NOMO-1 (cell line): ENCODE results near the gene ACAA1.
"Not testable (repeated sequence)": the region's sequence is repeated elsewhere in the genome, so short reads cannot be mapped to it uniquely, and the experiment has no call there.

ENCODE experiments used
- DNase-seq, 2 experiments: peaks; one replicate each; lab custom pipeline; 2025; ENCODE audit not compliant: unreplicated experiment in 2 of 2; lab: John Stamatoyannopoulos, UW

The ACAA1 gene

DNA sequence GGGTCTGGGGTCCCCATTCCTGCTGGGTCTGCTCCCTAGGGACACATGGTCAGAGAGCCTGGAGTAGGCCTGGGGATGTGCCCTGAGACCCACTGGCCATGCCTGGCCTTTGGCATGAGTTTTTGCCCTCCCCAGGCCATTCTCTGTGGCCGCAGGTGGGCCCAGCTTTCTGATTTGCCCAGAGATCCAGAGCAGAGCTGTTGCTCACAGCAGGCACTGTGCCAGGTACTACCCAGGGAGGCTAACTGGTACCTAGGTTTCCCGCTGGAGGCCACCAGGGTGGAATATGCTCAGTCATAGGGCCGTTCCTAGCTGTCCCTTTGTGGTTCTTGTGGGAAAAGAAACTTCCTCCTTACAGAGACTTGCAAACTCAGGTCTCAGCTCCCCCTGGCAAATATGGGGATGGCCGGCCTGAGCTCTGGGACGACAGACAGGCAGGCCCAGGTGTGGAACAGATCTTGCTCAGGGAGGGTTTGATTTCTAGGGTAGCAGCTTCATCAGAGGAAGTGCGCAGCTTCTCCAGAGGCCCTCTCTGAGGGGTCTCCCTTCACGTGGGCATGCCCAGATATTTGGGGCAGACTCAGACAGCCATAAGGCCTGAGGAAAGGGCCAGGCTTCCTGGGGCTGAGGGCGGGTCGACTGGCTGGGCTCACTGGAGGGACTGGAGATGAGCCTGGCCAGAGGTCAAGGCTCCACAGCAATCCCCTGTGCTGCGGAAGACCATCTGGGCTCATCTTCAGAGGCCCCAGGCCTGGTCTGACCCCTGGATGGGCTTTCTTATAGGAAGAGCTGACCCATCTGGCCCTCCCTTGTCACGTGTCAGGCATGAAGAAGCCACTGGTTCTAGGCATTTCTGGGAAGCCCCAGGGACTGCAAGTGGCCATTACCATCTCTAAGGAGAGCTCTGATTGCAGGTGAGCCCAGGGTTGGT lies 28.0 kb downstream of the ACAA1 start:
- DNase-seq = peak; percentile 35 to 56

DNA sequence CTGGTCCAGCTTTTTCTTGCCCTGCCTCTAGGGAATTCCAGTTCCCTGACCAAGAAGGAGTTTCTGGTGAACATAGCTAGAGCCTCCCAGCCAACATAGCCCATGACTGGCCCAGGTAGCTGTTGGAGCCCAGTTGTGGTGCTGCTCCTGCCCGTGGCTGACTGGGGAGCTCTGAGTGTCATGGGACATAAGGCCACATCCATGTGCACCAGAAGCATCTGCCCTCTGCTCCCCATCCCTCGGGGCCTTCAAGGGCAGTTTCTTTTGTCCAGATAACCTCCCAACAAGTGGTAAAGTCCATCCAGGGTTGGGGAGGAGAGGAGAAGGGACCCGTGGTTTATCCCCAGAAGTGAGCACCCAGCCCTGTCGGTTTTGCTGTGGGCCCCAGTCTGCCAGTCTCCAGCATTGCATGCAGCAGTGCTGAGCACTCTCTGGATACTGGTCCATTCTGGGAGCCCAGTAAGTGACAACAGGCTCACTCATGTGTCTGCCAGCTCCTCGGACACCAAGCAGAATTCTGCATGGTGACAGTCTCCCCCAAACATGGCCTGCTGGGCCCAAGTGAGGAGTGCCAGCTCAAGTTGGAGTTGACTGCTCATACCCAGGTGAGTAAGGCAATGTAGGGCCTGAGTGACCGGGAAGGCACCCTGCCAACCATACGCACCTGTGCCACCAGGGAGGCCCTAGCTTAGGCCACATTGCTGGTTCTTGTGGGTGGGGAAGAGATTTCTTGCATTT lies 28.8 kb downstream of the ACAA1 start:
- DNase-seq = no peak

DNA sequence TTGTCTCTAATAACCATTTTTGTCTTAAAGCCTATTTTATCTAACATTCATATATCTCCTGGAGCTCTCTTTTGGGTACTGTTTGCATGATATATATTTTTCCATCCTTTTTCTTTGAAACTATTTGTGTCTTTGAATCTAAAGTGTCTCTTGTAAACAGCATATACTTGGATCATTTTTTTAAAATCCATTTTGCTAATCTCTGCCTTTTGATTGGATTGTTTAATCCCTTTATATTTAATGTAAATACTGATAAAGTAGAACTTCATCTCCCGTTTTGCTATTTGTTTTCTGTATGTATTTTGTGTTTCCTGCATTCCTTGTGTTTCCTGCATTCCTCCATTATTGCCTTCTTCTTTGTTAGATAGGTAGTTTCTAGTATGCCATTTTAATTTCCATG lies 31.4 kb downstream of the ACAA1 start:
- no peak for DNase-seq

DNA sequence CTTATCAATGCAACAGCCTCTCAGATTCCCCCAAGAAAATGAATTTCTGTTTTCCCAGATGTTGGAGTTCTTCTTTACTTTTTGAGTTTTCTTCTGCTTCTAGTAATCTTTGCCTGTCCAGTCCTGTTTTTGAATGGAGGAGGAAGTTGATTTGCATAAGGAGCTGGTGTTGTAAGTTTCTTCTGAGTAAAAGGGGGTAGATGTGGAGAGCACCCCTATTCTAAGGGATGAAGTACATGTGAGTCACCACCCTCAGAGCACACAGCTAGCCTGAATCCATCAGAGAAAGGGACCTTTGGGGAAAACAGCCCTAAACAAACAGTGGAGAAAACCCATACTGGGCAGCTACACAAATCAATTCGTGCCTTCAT lies 34.5 kb downstream of the ACAA1 start:
- peak in 1 of 2 experiments; percentile 49 for DNase-seq

DNA sequence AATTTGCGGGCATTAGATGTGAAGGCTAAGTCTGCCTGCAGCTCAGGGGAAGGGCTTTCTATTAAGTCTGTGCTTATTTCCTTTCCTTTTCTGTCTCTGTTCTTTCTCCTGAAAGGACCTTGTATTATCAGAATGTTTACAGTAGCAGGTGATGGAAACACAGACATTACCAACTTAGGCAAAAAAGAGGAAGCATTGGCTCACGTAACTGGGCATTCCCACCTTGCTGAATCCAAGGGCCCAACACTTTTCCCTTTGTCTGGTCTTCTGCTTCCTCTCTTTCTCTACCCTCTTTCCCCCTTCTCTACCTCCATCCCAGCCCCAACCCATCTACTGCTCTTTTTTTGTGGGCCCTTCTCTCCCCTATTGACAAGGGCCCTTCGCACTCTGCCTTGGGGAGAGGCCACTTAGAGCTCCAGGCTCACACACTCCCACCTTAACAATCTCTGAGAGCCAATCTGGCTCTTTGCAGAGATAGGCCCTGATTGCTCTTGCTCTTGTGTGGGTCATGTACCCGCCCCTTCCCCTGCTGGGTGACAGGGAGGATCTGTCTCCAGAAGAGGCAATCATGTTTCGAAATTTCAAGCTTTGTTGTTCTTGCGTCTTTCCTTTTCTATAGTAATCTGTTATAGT lies 35.0 kb downstream of the ACAA1 start:
- no peak for DNase-seq

DNA sequence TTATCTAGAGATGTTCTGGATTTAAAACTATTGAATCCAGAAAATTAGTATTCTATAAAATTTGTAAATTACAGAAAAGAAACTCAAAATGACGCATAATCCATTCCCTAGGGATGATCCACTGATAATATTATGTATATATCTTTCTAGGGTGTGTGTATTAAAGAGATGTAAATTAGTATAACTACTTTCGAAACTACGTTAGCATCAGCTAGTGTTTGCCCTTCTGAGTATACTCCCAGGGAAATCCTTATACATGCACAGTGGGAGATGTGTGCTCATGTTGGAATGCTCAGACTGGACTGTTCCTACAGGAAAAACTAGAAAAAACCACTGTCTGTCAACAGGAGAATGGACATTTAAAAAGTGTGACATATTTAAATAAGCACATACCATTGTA lies 36.4 kb downstream of the ACAA1 start:
- no peak for DNase-seq

DNA sequence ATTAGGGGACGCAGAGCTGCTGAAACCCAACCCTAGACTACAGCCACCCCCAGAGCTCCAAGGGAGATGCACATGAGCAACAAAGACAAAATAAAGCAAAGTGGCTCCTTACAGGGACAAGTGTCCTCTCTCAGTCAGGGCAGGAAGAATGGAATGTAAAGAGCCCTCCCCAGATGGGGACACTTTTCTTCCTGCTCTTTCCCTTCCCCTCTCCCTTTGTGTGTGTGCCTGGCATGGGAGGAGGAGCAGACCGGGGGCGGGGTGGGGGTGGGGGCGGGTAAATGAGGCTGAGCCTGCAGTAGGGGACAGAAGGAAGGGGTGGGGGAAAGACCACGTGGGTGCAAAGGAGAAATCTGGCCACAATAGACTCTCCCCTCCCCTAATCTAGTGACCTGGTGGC lies 37.4 kb downstream of the ACAA1 start:
- DNase-seq = no peak

DNA sequence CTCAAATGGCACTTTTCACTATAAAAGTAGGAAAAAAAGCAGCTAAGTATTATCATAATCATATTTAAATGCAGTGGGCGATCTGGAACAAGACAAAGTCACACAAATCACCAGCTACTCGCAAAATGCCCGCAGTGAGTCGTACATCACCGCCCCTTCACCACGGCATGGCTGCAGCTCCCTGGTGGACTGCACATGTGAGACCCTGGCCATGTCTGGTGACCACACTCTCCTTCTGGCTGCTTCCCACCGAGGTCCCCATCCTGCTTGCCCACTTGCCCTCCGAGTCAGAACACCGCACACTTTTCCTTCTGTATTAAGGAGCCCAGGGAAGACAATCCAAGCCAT lies 38.6 kb downstream of the ACAA1 start:
- DNase-seq = no peak

DNA sequence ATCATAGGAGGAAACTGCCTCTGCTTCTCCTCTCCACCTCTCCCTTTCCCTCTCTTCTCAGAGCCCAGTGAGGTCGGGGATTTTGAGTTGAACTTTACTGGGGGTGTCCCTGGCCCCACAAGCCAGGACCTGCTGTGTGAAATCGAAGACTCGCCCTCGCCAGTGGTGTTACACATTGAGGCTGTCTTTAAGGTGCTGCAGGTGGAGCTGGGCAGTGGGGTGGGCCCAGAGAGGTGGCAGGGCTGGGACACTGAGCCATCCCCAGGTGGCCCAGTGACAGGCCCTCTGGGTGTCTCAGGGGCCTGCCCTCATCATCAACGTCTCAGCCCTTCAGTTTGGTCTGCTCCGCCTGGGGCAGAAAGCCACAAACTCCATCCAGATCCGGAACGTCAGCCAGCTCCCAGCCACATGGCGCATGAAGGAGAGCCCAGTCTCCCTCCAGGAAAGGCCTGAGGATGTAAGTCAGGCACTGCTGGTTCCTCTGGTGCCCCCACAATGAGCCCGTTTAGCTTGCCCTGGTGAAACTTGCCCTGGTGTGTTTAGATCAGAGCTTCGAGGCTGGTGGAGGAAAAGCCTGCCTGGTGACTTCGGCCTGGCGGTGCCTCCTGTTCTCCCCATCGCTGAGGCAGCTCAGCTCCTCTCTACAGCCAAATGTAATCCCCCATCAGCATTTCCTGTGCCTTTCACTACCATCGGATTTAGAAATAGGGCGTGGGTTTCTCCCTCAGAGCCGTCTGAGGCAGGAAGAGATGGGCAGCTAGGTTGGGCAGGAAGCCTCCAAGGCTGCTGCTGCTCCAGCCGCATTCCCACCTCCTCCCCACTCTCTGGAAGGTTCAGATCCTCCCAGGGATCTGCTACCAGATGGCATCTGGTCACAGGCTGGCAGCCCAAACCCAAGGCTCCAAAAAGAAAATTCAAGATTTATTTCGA lies 39.2 kb downstream of the ACAA1 start:
- DNase-seq = no peak

DNA sequence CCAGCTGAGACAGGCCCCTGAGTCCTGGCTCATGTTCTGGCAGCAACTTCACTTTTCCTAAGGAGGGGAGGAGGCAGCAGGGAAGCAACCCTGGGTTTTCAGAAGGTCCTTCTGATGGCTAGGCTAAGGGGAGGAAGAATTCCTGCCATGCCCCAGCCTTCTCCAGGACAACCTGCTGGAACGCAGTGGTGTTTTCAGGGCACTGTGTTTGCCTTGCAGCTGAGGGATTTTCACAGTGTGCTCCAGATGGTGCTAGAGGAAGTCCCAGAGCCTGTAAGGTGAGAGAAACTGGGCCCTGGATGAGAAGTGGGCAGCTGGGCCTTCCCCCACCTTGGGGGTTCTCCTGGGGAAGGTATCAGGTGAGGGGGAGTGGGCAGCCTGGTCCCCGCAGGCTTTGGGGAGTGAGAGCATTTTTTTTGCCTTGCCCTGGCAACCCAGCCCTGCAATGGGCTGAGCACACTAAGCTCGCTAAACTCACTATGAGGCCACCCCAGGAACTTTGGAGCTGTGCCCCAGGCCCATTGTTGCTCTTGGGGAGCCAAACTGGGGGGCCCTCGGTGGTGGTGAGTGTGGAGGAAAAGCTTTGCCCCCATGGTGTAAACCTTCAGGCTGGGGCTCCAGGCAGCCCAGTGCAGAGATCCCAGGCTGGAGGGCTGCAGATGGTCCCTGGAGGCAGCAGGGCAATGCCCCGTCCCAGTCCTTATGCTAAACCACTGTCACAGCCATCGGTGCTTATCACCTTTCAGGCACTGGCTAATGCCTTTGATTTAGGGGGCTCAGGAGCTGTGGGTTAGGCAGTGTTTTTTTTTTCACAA lies 41.1 kb downstream of the ACAA1 start:
- DNase-seq = no peak

DNA sequence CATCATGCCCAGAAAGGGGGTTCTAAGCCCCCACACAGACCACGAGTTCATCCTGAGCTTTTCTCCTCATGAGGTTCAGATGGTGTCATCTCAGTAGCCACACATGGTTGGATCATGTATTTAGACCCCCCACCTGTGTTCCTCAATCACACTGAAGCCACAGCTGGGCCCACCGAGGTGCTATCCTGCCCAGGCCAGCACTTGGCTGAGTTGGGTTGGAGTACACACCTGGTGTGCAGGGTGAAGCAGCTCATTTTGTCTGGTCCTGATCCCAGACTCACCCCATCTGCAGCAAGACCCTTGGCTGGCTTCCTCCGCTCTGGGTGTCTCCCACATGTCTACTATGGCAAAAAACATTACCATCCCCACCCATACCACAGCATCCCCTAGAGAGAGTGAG lies 41.9 kb downstream of the ACAA1 start:
- DNase-seq = no peak

DNA sequence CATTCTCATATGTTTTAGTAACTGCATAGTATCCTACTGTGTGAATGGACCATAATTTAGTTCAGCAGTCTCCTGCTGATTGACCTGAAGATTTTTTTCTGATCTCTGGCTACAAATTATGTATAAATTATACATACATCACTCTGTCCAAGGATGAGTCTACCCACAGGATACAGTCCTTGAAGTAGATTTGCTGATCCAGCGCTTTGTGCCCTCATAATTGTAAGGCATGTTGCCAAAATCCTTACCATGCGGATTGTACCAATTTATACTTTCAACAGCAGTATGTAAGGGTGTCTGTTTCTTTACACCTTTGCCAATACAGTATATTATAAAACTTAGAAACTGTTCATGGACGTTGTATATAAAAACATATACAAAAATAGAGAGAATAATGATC lies 46.5 kb downstream of the ACAA1 start:
- no peak for DNase-seq

DNA sequence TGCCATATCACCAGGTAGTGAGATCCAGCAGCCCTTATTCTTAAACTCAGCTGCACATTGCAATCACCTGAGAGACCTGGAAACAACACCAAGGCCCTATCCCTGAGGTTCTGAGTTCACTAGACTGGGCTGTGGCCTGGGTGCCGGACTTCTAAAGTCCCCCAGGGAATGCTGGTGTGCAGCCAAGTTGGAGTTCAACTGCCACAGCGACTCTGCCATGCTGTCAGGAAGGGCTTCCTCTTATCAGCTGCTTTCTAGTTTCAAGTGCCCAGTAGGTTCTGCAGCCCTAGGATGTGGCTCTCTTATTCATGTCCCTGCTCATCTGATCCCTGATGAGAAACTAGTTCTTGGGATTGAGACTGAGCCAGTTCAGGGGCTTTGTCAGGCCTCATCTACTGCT lies 47.8 kb downstream of the ACAA1 start:
- DNase-seq = no peak

DNA sequence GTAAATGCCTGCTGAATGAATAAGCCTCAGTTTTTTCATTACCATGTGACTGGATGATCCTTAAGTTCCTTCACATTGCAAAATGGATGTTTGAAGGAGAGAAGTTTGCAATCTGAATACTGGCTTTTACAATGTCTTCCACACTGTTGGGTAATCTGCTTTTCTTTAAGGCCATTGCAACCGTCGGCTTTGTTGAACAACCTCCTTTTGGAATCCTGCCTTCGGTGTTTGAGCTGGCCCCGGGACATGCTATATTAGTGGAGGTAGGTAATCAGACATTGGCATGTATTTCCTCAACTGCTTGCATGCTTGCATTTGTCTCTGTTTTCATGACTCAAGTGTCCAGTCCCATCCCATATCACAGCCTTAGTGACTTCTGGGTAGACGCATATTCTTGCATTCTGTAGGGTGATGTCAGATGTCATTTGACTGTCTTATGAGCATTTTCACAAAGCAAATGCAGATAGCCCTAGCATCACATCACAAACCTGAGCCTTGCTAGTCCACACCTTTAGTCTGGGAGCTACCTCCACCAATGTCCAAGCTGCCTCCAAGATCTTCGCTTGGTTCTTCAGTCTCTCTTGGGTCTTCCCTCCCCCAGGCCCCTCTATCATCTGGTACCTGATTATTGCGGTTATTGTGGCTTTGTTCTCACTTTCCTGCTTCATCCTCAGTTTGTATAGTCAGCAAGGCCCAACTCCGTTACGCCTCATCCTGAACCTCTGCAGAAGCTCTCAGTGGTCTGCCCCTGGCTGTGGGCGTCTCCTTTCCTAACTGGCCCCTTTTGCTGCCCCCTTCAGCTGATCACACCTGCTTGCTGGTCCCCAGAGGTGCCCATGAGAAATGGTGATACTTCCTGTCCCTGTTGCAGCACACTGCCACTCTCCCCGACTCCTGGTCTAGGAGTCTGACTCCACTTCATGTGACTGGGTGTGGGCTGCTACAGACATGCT lies 48.5 kb downstream of the ACAA1 start:
- no peak for DNase-seq

DNA sequence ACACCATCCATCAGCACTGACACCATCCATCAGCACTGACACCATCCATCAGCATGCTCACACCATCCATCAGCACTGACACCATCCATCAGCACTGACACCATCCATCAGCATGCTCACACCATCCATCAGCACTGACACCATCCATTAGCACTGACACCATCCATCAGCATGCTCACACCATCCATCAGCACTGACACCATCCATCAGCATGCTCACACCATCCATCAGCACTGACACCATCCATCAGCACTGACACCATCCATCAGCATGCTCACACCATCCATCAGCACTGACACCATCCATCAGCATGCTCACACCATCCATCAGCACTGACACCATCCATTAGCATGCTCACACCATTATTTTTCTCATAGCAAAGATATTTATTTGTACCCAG lies 49.6 kb downstream of the ACAA1 start:
- not testable (repeated sequence) for DNase-seq

DNA sequence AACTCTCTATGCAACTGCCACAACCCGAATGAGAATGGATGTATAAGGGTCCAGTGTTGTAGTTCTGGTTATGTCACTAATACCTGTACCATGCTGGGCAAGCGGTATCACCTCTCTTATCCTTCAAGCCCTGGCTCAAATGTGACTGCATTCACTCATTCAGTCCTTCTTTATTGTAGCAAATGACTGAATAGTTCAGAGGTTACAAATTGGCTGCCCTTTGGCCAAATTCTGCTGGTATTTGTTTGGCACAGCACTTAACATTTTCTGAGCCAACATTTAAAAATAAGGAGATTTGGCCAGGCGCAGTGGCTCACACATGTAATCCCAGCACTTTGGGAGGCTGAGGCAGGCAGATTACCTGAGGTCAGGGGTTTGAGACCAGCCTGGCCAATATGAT lies 50.4 kb downstream of the ACAA1 start:
- DNase-seq = no peak

DNA sequence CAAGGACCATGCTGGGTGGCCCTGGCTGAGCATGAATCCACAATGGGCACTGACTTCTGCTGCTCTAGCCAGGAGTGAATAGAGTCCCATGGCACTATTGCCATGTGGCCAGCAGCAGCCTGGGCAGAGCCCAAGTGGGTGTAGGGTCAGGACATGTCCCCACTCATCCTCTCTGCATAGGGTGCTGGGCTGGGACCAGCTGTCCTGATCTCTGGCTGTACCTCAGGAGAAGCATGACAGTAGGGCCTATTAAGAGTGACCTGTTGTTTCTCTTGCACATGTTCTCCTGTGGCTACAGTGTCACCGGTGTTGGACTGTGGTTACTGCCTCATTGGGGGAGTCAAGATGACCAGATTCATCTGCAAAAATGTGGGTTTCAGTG lies 51.0 kb downstream of the ACAA1 start:
- no peak for DNase-seq

DNA sequence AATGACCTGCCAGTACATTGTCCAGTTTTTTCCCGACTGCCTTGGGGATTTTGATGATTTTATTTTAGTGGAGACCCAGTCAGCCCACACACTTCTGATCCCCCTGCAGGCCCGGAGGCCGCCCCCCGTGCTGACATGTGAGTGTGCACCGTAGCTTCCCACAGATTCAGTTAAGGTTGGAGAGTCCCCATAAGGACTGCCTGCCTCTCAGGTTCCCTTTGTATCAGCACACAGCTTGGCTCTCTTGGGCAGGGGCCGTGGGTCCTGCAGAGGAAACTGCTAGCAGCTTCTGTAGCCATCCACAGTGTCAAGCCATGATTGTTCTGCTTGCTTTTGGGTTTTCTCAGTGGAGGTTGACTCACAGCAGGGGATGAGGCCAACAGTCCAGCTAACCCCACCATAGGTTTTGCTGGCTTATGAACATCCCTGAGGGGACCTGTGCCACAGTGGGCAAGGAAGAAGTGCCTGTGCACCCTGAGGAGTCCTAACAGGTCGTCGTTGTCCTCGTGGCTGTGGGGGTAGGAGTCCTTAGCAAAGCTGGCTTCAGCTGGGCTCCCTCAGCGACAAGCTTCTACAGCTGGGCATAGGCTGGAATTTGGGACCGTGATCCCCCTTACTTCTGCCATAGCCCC lies 51.5 kb downstream of the ACAA1 start:
- DNase-seq = no peak
